IMR-90 (cell line): ENCODE data around the gene COL15A1. TPM values are rescaled to one million over a fixed set of nuclear protein-coding genes. Genes with fewer than 3 reads are reported as not detected.

ENCODE experiments used
- ATAC-seq: fragments of 200-7000 bp; cut with Tn5 transposase; 2 replicates; pipeline ENCODE4 v1.9.1; 2020; ENCODE audit warnings: low read depth, mild to moderate bottlenecking, moderate library complexity
- BruUV-seq: library from RNA; stranded (reverse); fragments of 400-500 nt; replicated peaks from 2 replicates; lab custom pipeline; 2021; lab: Mats Ljungman, UMichigan
- CTCF ChIA-PET: fragments of 300-600 bp; formaldehyde crosslinking; extraction: SDS; loops from one replicate; lab custom pipeline; 2021; ENCODE audit warnings: antibody characterized with exemption; lab: Yijun Ruan, JAX
- POLR2A ChIA-PET: fragments of 300-600 bp; sonication (Branson Sonifier 250); formaldehyde crosslinking; loops from one replicate; lab custom pipeline; 2022; ENCODE audit warnings: antibody characterized with exemption; ENCODE audit not compliant: unreplicated experiment; lab: Charles Lee
- DNase-seq: peaks from one replicate; pipeline ENCODE4 v3.0.0; 2013
- H2AFZ ChIP-seq: replicated peaks from 2 replicates; pipeline ENCODE3; 2013; ENCODE audit warnings: low read length, mild to moderate bottlenecking; ENCODE audit not compliant: poor library complexity
- H2AK5ac ChIP-seq: 2 replicates; pipeline ENCODE4 v1.6.1; 2013; ENCODE audit warnings: low read depth, low read length, inconsistent platforms
- H2AK9ac ChIP-seq: replicated peaks from 2 replicates; pipeline ENCODE3; 2013; ENCODE audit warnings: mild to moderate bottlenecking, low read depth, low read length, moderate library complexity; ENCODE audit not compliant: poor library complexity
- H2BK120ac ChIP-seq: 2 replicates; pipeline ENCODE4 v1.6.1; 2013; ENCODE audit warnings: low read depth, low read length, inconsistent platforms
- H2BK15ac ChIP-seq: 3 replicates; pipeline ENCODE4 v1.6.1; 2013; ENCODE audit warnings: low read depth, low read length, inconsistent platforms
- H2BK20ac ChIP-seq: 2 replicates; pipeline ENCODE4 v1.6.1; 2013; ENCODE audit warnings: low read depth, mild to moderate bottlenecking, inconsistent platforms, low read length, moderate library complexity
- H2BK5ac ChIP-seq: 2 replicates; pipeline ENCODE4 v1.6.1; 2013; ENCODE audit warnings: mild to moderate bottlenecking, low read depth, low read length, inconsistent platforms; ENCODE audit not compliant: poor library complexity, severe bottlenecking
- H3K14ac ChIP-seq: replicated peaks from 2 replicates; pipeline ENCODE4 v1.6.1; 2013; ENCODE audit warnings: low read depth, low read length, inconsistent platforms
- H3K18ac ChIP-seq: 2 replicates; pipeline ENCODE4 v1.6.1; 2013; ENCODE audit warnings: low read depth, low read length, control low read depth
- H3K23ac ChIP-seq: 2 replicates; pipeline ENCODE4 v1.6.1; 2013; ENCODE audit warnings: low read depth, low read length, inconsistent platforms
- H3K27ac ChIP-seq: 2 replicates; pipeline ENCODE4 v1.5.1; 2013; ENCODE audit warnings: mild to moderate bottlenecking, control low read depth, low read length; ENCODE audit not compliant: insufficient read depth
- H3K27me3 ChIP-seq: 2 replicates; pipeline ENCODE4 v1.6.1; 2013; ENCODE audit warnings: low read length; ENCODE audit not compliant: control insufficient read depth, insufficient read depth
- H3K36me3 ChIP-seq: 2 replicates; pipeline ENCODE4 v1.6.1; 2013; ENCODE audit warnings: low read length, mixed read lengths; ENCODE audit not compliant: control insufficient read depth, insufficient read depth
- H3K4ac ChIP-seq: 2 replicates; pipeline ENCODE4 v1.6.1; 2013; ENCODE audit warnings: low read depth, low read length, inconsistent platforms
- H3K4me1 ChIP-seq: 2 replicates; pipeline ENCODE4 v1.6.1; 2013; ENCODE audit warnings: low read length, mixed read lengths; ENCODE audit not compliant: control insufficient read depth, insufficient read depth
- H3K4me2 ChIP-seq: 2 replicates; pipeline ENCODE4 v1.6.1; 2013; ENCODE audit warnings: low read depth, mild to moderate bottlenecking, control low read depth, low read length, moderate library complexity
- H3K4me3 ChIP-seq: 2 replicates; pipeline ENCODE4 v1.5.1; 2013; ENCODE audit warnings: low read depth, mild to moderate bottlenecking, control low read depth, low read length, moderate library complexity; ENCODE audit not compliant: insufficient read depth
- H3K56ac ChIP-seq: 2 replicates; pipeline ENCODE4 v1.6.1; 2013; ENCODE audit warnings: low read length, inconsistent platforms; ENCODE audit not compliant: insufficient read depth; ENCODE audit errors: extremely low read depth
- H3K79me1 ChIP-seq, 2 experiments: 2 replicates each; pipeline ENCODE4 v1.6.1; 2013; ENCODE audit warnings: low read length in 2 of 2, inconsistent platforms in 1 of 2, low read depth in 1 of 2
- H3K9ac ChIP-seq: 2 replicates; pipeline ENCODE4 v1.6.1; 2013; ENCODE audit warnings: low read depth, low read length, control low read depth
- H3K9me1 ChIP-seq: 2 replicates; pipeline ENCODE4 v1.6.1; 2013; ENCODE audit warnings: low read length, inconsistent platforms; ENCODE audit not compliant: insufficient read depth
- H3K9me3 ChIP-seq: 2 replicates; pipeline ENCODE4 v1.6.1; 2013; ENCODE audit warnings: low read length; ENCODE audit not compliant: control insufficient read depth, insufficient read depth
- H4K20me1 ChIP-seq: 2 replicates; pipeline ENCODE4 v1.6.1; 2013; ENCODE audit warnings: low read length, inconsistent platforms; ENCODE audit not compliant: insufficient read depth
- H4K5ac ChIP-seq: 2 replicates; pipeline ENCODE4 v1.6.1; 2013; ENCODE audit warnings: mild to moderate bottlenecking, low read depth, low read length, control low read depth
- H4K8ac ChIP-seq, 2 experiments: 2 replicates each; pipeline ENCODE4 v1.6.1; 2013; ENCODE audit warnings: low read depth in 2 of 2, low read length in 2 of 2, control low read depth in 1 of 2, inconsistent platforms in 1 of 2
- H4K91ac ChIP-seq: 2 replicates; pipeline ENCODE4 v1.6.1; 2013; ENCODE audit warnings: low read depth, low read length, inconsistent platforms; ENCODE audit not compliant: insufficient read depth
- BHLHE40 ChIP-seq: fragments of 150-350 bp; IDR thresholded peaks from 2 replicates; pipeline ENCODE4 v1.6.1; 2016; ENCODE audit warnings: mild to moderate bottlenecking, low read depth, low read length
- CEBPB ChIP-seq: IDR thresholded peaks from 2 replicates; pipeline ENCODE4 v1.6.1; 2012; ENCODE audit warnings: low read depth, low read length, improper control_type of control experiment
- CHD1 ChIP-seq: IDR thresholded peaks from 2 replicates; pipeline ENCODE4 v1.6.1; 2012; ENCODE audit warnings: low read depth, low read length, improper control_type of control experiment
- CTCF ChIP-seq: conservative IDR thresholded peaks from 2 replicates; pipeline ENCODE4 v1.5.1; 2012; ENCODE audit warnings: mild to moderate bottlenecking, low read depth, low read length, improper control_type of control experiment
- ELK1 ChIP-seq: fragments of 150-350 bp; IDR thresholded peaks from 2 replicates; pipeline ENCODE4 v1.6.1; 2016; ENCODE audit warnings: low read depth, mild to moderate bottlenecking, low read length, moderate library complexity, borderline replicate concordance
- FOS ChIP-seq: fragments of 150-350 bp; IDR thresholded peaks from 2 replicates; pipeline ENCODE4 v1.6.1; 2016; ENCODE audit warnings: low read depth, low read length
- MAFK ChIP-seq: IDR thresholded peaks from 2 replicates; pipeline ENCODE4 v1.6.1; 2012; ENCODE audit warnings: low read depth, low read length, improper control_type of control experiment
- MAZ ChIP-seq: IDR thresholded peaks from 2 replicates; pipeline ENCODE4 v1.6.1; 2012; ENCODE audit warnings: low read depth, mild to moderate bottlenecking, low read length, improper control_type of control experiment, moderate library complexity, borderline replicate concordance
- MXI1 ChIP-seq: IDR thresholded peaks from 2 replicates; pipeline ENCODE4 v1.6.1; 2012; ENCODE audit warnings: low read depth, mild to moderate bottlenecking, low read length, moderate library complexity, borderline replicate concordance
- NFE2L2 ChIP-seq: fragments of 150-350 bp; IDR thresholded peaks from 2 replicates; pipeline ENCODE4 v1.6.1; 2016; ENCODE audit warnings: low read depth, mild to moderate bottlenecking, low read length
- POLR2A ChIP-seq: IDR thresholded peaks from 2 replicates; pipeline ENCODE4 v1.6.1; 2012; ENCODE audit warnings: mild to moderate bottlenecking, low read depth, low read length
- RFX5 ChIP-seq: IDR thresholded peaks from 2 replicates; pipeline ENCODE4 v1.8.0; 2012; ENCODE audit warnings: low read depth, mild to moderate bottlenecking, low read length, moderate library complexity
- SMC3 ChIP-seq: fragments of 150-350 bp; IDR thresholded peaks from 2 replicates; pipeline ENCODE4 v1.6.1; 2016; ENCODE audit warnings: low read depth, mild to moderate bottlenecking, antibody characterized with exemption, low read length, moderate library complexity
- USF2 ChIP-seq: fragments of 150-350 bp; IDR thresholded peaks from 2 replicates; pipeline ENCODE4 v1.6.1; 2017; ENCODE audit warnings: mild to moderate bottlenecking, antibody characterized with exemption, low read length, low read depth
- WGBS, 2 experiments: methylation state at CpG; one replicate each; pipeline versions ENCODE4 v1.1.5 to v1.1.7; 2013; ENCODE audit warnings: missing lambda C conversion rate in 2 of 2; ENCODE audit not compliant: insufficient read length in 1 of 2; ENCODE audit errors: extremely low coverage in 2 of 2; 5-methylcytosine and 5-hydroxymethylcytosine counted together
- dilution Hi-C: fragments of 300-500 bp; cut with HindIII; formaldehyde crosslinking; loops from one replicate; pipeline ENCODE4 v1.14.3; 2018; ENCODE audit warnings: low sequenced_read_pairs; ENCODE audit not compliant: unreplicated experiment
- in situ Hi-C: fragments of 300-500 bp; cut with MboI; formaldehyde crosslinking; loops from 3 replicates; pipeline ENCODE4 v1.14.3; 2019; ENCODE audit warnings: low sequenced_read_pairs, inconsistent platforms, mixed read lengths
- intact Hi-C: fragments of 100-400 bp; cut with micrococcal nuclease; formaldehyde crosslinking; loops from 2 replicates; pipeline ENCODE4 v1.10.0; 2022
- polyA plus RNA-seq, 3 experiments: library from polyadenylated mRNA; depleted of rRNA; stranded (reverse); fragments of >200 nt; gene quantifications; 2 replicates each; pipeline ENCODE4 v1.2.3, GENCODE V29; 2012; ENCODE audit warnings: low replicate concordance in 1 of 3
- total RNA-seq: library from RNA; depleted of rRNA; stranded (reverse); fragments of >200 nt; gene quantifications from 2 replicates; pipeline ENCODE4 v1.2.3, GENCODE V29; 2012

COL15A1 gene
- total and polyA plus RNA-seq, 2 of the 4 experiments (the other 2 are of a cell fraction) = 2.2 to 3.7 TPM

GRCh38 chr9:98951967-98952366 lies 8.3 kb downstream of the COL15A1 start:
- H2AK5ac ChIP-seq = no peak overlapping the region
- DNase-seq (no peak), ATAC-seq (no peak)
- no peaks in the 10 kb centered on the region; the same call in 1 of the 2 replicates for H3K4me1 ChIP-seq
- H2BK20ac ChIP-seq = no peak overlapping the region
- peaks cover 6 to 28% of the 10 kb centered on the region in 2 experiments; a peak in 3 of 4 replicates for H3K79me1 ChIP-seq
- no peaks in the 10 kb centered on the region for H4K20me1 ChIP-seq
- POLR2A ChIA-PET = no interaction called here
- H3K56ac ChIP-seq = no peak overlapping the region
- peak overlapping the region; percentile 13; the same call in 1 of the 3 replicates for H2BK15ac ChIP-seq
- no peak overlapping the region for H2AFZ ChIP-seq
- no TSS peak for BruUV-seq
- no peak overlapping the region for H3K4me3 ChIP-seq
- H3K4ac ChIP-seq = no peak overlapping the region
- peak overlapping the region; percentile 65; the same call in 1 of the 2 replicates for H3K23ac ChIP-seq
- H2BK5ac ChIP-seq = no peak overlapping the region
- H3K36me3 ChIP-seq = peaks cover 10% of the 10 kb centered on the region; the same call in 1 of the 2 replicates
- H4K5ac ChIP-seq = no peak overlapping the region
- no peak overlapping the region for H3K18ac ChIP-seq
- CTCF ChIA-PET = interaction anchor here (0.6 kb wide), 1 partner anchor 153 kb away, joined by 4 read pairs; the partner anchor contains the start of gene TGFBR1
- no peak overlapping the region for H3K14ac ChIP-seq
- TF ChIP-seq NFE2L2 (no peak), BHLHE40 (no peak), MAZ (no peak), SMC3 (no peak), MXI1 (no peak), CEBPB (no peak), ELK1 (no peak), MAFK (no peak), POLR2A (no peak), FOS (no peak), USF2 (no peak), CHD1 (no peak), CTCF (no peak), RFX5 (no peak)
- in situ Hi-C loops = no loop called here
- no peak overlapping the region for H3K4me2 ChIP-seq
- no peak overlapping the region for H4K91ac ChIP-seq
- H3K9me3 ChIP-seq = peaks cover 3% of the 10 kb centered on the region
- intact Hi-C loops = no loop called here
- H3K27ac ChIP-seq = no peak overlapping the region
- dilution Hi-C loops = no loop called here
- no peaks in the 10 kb centered on the region for H3K27me3 ChIP-seq
- H3K9ac ChIP-seq = no peak overlapping the region
- H2BK120ac ChIP-seq = no peak overlapping the region
- WGBS, 2 experiments = no CpG with 5 or more reads among the region's 1 CpG
- H3K9me1 ChIP-seq = no peaks in the 10 kb centered on the region; the same call in 1 of the 2 replicates
- H2AK9ac ChIP-seq = no peak overlapping the region
- no peak overlapping the region for H4K8ac ChIP-seq
